Ovary (tissue), 3 donors: ENCODE results near the gene CKB.
"Not testable (repeated sequence)": the region's sequence is repeated elsewhere in the genome, so short reads cannot be mapped to it uniquely, and the experiment has no call there.

Source experiments
- CTCF ChIP-seq, 3 donors: fragments of 450-650 bp in 2 of 3; fragments of 200-600 bp in 1 of 3; IDR thresholded peaks; one replicate each; pipeline versions ENCODE4 v1.5.1 to v1.8.0; 2016 to 2022; ENCODE audit warnings: antibody characterized with exemption in 3 of 3, mild to moderate bottlenecking in 1 of 3
- EP300 ChIP-seq: sonication (generic); formaldehyde crosslinking; IDR thresholded peaks from one replicate; pipeline ENCODE4 v1.6.1; 2017; ENCODE audit warnings: antibody characterized with exemption
- POLR2A ChIP-seq: fragments of 450-650 bp; IDR thresholded peaks from one replicate; pipeline ENCODE4 v1.6.1; 2017; ENCODE audit warnings: antibody characterized with exemption, mild to moderate bottlenecking, moderate library complexity
- donor health status: DM: no; HTN: no; CAD: no.

DNA sequence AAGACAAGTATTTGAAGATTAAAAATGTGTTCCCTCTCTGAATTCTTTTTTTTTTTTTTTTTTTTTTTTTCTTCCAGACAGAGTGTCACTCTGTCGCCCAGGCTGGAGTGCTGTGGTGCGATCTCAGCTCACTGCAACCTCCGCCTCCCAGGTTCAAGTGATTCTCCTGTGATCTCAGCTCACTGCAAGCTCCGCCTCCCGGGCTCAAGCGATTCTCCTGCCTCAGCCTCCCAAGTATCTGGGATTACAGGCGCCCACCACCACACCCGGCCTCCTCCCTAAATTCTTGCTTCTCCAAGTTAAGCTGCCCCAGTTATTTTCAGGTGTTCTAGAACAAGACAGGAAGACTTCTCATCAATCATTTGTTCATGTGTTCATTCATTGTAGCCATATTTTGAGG, 10.4 kb downstream of the CKB start:
- TF ChIP-seq POLR2A; CTCF (IDR thresholded peaks at IDR 0.05); EP300: not testable (repeated sequence)
